Measurements from ENCODE around the gene HRH3.

The HRH3 gene

DNA sequence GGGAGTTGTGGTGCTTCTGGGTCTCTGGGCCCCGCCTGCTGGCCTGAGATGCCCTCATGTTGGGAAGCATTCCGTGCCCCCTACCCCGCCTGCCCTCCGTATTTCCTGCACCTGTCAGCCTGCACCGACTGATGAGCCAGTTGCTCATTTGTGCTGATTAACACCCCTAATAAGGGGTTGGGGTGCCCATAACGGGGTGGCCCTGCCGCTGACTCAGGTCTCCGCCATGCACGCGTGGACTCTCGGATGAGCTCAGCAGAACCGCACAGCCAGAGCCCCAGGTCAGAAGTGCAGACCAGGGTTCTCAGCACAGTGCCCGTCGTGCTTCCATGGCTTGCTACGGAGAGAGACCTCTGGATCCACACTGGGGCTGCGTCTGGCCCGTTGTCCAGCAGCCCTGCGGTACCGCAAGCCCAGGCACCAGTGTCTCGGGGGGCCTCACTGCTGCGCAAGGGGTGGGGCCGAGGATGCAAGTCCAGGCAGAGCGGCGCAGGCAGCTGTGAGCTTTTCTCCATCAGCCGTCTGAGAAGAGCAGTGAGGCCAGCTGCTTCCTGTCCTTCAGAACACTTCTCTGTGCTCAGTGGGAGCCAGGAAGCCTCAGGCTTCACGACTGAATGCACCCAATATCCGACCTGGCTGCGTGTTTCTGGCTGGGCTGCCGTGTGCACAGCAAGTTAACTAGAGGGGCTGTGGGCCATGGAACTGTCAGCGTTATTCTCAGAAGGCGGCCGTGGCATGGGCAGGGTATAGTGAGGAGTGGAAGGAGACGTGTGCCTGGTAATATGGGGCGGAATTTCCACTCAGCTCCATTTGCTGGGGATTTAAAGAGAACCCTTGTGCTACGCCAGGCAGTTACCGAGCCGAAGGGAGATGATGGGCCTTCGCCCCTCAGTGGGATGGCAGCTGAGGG is 18.6 kb downstream of the HRH3 start:
- in situ Hi-C loops (cut with MboI; ENCODE audit: low sequenced_read_pairs), result no loop called here

DNA sequence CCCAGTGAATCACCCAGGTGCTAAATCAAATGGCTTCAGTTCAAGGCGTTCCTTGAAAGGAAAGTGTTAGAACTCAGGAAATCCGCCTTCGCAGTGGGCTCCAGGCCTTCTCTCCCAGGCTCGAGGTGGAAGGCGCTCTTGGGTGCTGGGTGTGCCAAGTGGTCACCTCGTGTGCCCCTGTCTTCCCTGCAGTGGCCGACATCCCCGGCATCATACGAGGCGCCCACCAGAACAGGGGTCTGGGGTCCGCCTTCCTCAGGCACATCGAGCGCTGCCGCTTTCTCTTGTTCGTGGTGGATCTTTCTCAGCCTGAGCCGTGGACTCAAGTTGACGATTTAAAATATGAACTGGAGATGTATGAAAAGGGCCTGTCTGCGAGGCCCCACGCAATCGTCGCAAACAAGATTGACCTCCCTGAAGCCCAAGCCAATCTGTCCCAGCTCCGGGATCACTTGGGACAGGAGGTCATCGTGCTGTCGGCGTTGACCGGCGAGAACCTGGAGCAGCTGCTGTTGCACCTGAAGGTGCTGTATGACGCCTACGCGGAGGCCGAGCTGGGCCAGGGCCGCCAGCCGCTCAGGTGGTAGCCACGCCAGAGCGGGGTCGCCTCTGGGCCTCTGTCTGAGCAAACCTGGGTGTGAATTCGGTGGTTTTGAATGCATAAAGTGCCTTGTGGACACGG is 19.4 kb downstream of the HRH3 start:
- in situ Hi-C loops (cut with MboI; ENCODE audit: low sequenced_read_pairs), result no loop called here

DNA sequence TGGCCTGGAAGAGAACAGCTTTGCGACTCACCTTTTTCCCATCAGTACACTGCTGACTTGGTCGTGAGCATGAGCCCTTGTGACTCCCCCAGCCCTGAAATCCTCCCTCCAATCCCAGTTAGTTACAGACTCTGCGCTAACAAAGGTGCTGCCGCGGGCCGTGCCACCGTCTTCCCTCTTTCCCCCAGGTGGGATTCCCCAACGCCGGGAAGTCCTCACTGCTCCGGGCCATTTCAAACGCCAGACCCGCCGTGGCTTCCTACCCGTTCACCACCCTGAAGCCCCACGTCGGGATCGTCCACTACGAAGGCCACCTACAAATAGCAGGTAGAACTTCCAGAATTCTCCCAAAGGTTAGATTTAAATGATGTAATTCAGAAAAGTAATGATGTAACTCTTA is 21.1 kb downstream of the HRH3 start:
- in situ Hi-C loops (cut with MboI; ENCODE audit: low sequenced_read_pairs), result no loop called here

DNA sequence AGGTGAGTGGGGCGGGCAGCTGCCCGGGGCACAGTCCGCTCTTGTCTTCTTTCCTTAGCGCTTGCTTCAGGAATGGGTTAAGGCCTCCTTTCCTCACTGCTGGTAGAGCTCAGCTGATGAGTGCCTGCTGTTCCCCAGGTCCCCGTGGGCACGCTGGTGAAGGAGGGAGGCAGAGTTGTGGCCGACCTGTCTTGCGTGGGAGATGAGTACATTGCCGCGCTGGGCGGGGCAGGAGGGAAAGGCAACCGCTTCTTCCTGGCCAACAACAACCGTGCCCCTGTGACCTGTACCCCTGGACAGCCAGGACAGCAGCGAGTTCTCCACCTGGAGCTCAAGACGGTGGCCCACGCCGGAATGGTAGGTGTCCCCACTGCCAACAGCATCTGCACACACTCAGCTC is 21.6 kb downstream of the HRH3 start:
- in situ Hi-C loops (cut with MboI; ENCODE audit: low sequenced_read_pairs), result no loop called here

DNA sequence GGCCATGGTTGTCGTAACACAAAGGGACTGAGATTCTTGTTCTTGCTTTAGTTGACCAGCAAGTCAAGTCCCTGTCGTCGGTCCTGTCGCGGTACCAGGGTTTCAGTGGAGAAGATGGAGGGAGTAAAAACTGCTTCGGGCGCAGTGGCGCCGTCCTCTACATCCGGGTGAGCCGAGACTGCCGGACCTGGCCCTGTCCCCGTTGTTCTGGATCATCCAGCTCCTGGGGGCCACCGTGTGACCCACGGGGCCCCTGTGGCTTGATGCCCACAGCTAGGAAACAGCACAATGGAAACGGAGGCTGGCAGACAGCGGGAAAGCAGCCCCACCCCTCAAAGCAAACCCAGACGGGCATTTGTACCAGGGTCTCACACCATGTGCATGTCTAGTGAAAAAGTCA is 22.3 kb downstream of the HRH3 start:
- in situ Hi-C loops (cut with MboI; ENCODE audit: low sequenced_read_pairs), result no loop called here

DNA sequence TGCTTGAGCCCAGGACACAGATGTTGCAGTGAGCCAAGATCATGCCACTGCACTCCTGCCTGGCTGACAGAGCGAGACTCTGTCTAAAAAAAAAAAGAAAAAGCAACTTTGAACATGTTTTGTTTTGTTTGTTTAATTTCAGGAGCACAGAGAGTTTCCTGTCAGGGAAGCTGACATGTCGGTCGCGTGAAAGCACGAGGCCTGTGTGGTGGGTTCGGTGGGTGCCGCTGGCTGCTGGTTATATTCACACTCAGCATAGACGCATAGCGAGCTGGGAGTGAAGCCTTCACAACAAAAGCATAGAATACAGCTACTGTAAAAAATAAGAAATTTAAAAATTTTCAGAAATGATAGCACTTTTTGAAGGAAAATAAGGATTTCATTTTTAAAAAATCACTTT is 22.8 kb downstream of the HRH3 start:
- in situ Hi-C loops (cut with MboI; ENCODE audit: low sequenced_read_pairs), result no loop called here

DNA sequence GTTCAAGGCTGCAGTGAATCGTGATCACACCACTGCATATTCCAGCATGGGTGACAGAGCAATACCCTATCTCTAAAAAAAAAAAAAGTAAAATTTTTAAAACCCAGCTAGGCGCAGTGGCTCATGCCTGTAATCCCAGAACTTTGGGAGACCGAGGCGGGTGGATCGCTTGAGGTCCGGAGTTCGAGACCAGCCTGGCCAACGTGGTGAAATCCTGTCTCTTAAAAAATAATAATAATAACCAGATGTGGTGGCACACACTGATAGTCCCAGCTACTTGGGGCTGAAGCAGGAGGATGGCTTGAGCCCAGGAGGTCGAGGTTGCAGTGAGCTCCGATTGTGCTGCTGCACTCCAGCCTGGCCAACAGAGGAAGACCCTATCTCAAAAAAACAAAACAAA is 23.8 kb downstream of the HRH3 start:
- in situ Hi-C loops (cut with MboI; ENCODE audit: low sequenced_read_pairs), result no loop called here

DNA sequence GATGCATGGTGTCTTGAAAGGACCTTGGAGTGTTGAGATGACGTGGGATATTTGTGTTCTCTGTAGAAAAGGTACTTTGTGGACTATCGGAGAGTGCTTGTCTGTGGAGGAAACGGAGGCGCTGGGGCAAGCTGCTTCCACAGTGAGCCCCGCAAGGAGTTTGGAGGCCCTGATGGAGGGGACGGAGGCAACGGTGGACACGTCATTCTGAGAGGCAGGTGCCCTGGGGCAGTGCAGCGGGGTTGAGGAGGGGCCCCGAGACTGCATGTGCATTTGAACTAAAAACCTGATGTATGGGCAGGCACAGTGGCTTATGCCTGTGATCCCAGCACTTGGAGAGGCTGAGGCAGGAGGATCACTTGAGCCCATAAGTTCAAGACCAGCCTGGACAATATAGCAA is 24.3 kb downstream of the HRH3 start:
- in situ Hi-C loops (cut with MboI; ENCODE audit: low sequenced_read_pairs), result no loop called here

DNA sequence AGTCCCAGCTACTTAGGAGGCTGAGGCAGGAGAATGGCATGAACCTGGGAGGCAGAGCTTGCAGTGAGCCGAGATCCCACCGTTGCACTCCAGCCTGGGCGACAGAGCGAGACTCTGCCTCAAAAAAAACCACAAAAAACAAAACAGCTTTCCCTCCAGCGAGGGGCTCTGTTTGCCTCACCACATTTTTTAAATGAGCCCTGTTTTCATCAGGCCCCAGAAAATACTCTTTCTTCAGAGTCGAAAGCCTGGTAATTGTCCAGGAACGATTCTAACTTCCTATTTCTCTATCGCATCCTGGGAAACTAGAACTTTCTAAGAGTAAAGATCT is 25.0 kb downstream of the HRH3 start:
- in situ Hi-C loops (cut with MboI; ENCODE audit: low sequenced_read_pairs), result no loop called here

DNA sequence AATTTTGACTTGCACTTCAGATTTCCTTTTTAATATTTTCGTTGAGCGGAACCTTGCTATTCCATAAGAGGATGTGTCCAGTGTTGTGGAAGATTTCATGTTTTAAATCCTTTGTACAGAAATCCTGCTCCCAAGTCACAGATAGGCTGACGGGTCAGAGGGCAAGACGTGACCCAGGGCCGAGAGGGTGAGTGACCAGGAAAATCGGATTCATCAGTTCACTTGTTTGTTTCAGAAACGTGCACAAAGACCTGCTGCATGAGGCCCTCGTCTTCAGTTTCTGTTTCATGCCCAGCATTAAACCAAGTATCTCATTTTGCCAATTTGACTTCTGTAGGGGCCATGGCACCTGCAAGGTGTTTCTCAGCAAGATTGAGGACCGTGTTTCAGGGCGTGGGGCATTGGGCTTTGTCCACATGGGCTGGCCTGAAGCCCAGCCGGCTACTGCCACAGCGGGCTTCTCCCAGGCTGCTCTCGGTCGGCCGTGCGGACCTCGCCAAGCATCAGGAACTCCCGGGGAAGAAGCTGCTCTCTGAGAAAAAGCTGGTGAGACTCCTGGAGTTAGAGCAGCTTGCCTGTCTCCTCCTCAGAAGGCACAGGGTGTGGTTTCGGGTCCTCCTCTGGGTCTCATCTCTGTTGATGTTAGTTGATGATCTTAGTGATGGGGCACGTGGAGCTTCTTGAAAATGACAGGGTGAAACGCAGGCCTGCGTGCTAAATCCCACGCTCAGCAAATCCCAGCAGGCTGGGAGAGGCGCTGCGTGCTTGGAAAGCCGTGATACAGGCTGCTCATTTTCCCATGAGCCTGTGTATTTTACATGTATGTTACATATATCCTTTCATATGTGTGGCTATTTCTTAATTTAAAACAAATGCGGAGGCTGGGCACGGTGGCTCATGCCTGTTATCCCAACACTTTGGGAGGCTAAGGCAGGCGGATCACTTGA is 26.7 kb downstream of the HRH3 start:
- in situ Hi-C loops (cut with MboI; ENCODE audit: low sequenced_read_pairs), result no loop called here

DNA sequence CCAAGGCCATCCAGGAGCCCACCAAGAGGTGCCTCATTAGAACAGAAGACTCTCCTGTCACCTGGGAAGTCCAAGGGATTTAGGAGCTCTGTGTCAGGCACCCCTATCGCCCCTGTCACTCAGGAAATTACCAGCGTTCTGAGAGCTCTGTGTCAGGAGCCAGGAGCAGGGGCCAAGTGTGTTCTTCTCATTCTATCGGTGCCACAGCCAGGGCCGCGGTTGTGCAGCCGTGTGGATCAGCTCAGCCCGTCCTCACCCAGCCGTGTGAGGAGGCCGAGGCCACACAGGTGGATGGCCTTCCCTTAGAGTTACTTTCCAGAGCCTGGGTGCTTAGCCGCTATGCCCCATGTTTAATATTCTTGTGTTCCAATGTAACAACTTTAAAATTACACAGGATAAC is 27.4 kb downstream of the HRH3 start:
- in situ Hi-C loops (cut with MboI; ENCODE audit: low sequenced_read_pairs), result no loop called here

DNA sequence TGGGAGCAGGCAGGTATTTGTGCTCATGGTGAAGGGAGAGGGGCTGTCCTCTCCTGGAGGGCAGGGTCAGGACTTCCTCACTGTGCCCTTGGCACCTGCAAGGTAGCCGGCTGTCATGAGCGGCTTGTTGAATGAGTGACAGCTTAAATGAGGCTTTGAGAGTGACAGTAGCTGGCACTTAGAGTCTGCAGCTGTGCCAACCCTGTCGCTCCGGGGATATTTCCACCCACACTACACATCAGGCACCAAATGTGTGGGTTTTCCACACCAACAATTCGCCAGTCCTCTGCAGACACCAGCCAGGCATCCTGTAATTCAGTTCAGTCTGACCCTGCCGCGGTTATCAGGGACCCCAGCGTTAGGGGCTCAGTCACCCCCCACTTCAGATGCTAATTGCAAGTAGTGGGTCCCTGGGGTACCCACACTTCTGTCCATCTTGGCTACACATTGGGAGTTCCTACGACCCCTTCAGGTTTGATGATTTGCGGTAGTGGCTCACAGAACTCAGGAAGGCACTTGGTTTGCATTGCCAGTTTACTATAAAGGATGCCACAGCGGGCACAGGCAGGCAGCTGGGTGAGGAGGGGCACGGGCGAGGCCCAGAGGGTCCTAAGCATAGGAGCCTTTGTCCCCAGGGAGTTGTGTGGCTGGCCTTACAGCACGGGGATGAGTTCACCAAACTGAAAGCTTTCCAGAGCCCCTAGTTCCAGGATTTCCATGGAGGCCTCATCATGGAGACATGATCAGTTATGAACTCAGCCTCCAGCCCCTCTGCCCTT is 28.1 kb downstream of the HRH3 start:
- in situ Hi-C loops (cut with MboI; ENCODE audit: low sequenced_read_pairs), result no loop called here

DNA sequence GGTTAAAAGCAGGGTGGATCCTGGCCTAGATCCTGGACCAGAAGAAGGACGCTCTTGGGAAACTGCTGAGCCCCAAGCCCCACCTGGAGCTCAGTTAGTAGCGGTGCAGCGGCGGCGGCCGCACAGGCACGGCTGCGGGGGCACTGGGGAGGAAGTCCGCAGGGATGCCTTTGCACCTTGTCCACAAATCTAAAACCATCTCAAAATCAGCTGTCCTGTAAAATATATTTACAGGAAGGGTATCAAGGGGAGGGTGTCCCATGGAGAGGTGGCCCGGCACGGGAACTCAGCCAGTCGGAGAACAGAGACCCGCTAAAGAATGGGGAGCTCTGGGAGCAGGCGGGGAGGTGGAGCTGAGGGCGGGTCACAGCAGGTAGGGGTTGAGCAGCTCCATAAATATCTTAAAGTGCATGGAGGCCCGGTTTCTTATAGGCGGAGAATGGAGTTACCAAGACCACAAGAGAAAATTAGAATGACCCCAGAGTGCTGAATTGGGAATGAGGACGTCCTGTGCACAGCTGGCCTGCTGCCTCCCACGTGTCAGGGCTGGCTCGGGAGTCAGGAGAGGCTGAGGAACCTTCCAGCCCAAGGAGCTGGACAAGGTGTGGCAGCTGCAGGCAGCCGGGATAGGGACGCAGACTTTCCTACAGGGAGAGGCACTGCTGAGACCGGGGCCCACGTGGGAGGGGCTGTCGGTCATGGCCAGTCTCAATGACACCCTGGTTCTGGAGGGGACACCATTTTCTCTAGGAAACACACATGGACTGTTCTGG is 29.3 kb downstream of the HRH3 start:
- in situ Hi-C loops (cut with MboI; ENCODE audit: low sequenced_read_pairs), result no loop called here

DNA sequence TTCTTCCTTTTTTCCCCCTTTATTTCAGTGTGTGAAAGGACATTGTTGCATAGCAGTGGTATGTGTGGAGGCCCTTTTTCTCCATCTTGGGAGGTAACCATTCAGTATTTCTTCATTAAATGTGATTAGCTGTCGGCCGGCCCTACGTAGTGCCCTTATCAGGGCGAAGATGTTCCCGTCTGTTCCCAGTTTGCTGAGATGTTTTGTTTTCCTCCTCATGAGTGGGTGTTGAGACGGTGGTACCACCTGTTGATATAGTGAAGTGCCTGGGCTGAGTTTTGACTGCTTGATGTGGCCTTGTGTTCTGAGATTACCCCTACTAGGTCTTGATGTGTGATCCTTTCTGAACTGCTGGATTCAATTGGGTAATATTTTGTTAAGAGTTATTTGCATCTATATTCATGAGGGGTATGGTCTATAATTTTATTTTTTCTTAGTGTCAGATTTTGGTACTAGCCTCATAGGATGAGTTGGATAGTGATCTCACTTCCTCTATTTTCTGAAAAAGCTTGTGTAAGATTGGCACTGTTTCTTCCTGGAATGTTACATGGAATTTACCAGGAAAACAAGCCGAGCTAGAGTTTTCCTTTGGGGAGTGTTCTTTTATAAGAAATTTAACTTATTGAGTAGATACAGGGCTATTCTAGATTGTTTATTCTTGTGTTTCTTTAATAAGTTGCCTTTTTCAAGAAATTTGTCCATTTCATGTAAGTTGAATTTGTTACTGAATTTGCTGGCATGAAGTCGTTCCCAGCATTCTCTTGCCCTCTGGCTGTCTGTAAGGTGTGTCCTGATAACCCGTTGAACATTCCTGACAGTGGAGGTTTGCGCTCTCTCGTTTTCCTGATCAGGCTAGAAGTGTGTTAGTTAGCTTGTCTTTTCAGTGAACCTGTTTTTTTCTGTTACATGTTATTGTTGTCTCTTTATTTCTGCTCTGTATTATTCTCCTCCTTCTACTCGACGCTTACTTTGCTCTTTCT is 32.9 kb downstream of the HRH3 start:
- in situ Hi-C loops (cut with MboI; ENCODE audit: low sequenced_read_pairs), result no loop called here

DNA sequence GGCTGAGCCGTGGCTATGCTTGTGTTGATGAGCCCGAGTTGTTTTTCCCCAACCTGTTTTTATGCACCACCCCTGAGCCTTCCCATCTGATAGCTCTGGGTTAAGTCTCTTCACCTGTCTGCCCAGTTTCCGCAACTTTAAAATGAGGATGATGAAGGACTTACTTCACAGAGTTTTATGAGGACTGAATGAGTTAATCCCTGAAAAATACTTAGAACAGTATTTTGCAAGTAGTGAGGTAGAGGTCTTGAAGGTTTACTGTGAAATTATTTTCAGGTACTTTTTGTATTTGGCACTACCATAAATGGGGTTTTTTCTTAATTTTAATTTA is 34.0 kb downstream of the HRH3 start:
- in situ Hi-C loops (cut with MboI; ENCODE audit: low sequenced_read_pairs), result no loop called here

DNA sequence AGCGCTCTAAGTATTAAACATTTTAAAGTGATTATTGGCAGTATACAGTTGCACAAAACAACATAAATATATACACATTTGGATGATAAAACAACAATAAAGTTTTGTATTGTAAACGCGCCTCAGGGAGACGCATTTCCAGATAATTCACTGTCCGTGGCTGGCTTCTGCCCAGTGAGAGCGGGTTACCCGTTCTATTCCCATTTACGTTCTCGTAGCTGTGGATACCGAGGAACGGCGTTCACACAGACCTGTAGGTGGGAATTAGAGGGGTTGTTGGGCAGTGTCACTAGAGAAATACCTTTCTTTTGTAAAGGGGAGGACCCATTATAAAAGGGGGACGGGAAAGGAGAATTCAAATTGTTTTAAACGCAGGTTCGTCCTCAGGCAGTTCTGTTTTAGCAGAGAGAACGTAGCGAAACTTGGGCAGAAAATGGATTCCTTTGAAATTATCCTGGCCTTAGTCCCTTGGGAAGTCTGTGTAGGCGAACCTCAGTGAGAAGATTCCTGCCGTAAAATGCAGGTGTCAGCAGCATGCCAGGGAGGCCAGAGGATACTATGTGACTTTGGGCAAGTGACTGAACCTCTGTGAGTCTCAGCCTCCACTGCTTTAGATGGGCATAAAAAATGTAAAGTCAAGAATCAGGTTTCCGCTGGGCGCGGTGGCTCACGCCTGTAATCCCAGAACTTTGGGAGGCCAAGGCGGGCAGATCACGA is 36.5 kb downstream of the HRH3 start:
- in situ Hi-C loops (cut with MboI; ENCODE audit: low sequenced_read_pairs), result no loop called here

DNA sequence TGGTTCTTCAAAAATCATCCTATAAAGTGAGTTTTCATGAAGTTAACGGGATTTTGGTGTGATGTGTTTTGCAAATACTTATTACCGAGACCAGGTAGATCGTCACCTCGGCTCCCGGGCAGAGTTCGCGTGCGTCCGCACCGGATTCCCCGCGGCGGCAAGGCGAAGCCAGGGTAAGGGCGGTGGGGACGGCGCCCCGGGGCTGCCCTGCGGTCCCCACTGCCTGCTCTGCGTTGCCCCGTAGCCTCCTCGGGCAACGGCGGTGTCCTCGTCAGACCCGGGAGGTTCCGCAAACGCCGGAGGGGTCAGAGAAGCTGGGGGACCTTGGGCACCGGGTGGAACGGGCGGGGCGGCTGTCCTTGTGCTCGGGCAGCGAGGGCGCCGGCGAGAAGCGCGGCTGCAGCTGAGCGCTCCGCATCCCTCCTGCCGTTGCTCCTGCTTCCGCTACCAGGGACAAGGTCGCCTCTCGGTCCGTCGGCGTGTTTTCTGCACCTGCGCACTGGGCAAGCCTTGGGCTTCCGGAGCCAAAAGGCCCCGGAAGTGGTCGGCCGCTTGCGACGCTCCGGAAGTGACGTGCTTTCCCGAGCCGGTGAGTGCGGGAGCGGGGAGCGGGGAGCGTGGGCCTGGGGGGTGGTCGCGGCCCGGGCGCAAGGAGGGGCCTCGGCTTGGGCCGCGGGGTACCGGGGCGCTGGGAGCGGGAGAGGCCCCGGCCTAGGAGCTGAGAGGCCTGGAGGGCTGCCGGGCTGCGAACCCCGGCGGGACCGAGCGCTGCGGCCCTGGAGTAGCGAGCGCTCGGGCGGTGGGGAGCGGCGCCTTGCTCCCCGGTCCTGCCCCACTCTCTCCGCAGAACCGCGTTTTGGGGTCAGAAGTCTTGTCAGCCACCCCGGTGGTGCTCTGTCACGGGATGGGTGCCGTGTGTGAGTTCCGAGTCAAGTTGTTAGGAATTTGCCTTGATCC is 37.3 kb downstream of the HRH3 start, which contains the start of gene MTG2:
MTG2 (plus strand) TSS at position 560 of the 957 bp plus-strand sequence. CDS start 10,393 bp downstream, outside the sequence.
- in situ Hi-C loops (cut with MboI; ENCODE audit: low sequenced_read_pairs), result no loop called here

All from HL-60/S4 treated with retinoic acid at 250 ng/mL for 4 days and 3 days (cell line).